Measurements from ENCODE around the gene DVL2. TPM values are rescaled to one million over a fixed set of nuclear protein-coding genes. Genes with fewer than 3 reads are reported as not detected.

Gene DVL2
- total RNA-seq, 3 donors from 2014 or later, result 32.0 to 58.2 (median 47.9) TPM

GRCh38 chr17:7253082-7253481 lies 18.8 kb upstream of the DVL2 start:
- Histone ChIP-seq H3K36me3 (no peaks in the 10 kb centered on the region), H3K4me3 (peak overlapping the region; percentile 84 to 93 (median 87)), H3K27ac (peak overlapping the region; percentile 100), H3K4me1 (peaks cover 3 to 28% of the 10 kb centered on the region in 2 donors), H3K27me3 (no peaks in the 10 kb centered on the region), H3K9me3 (no peaks in the 10 kb centered on the region)
- intact Hi-C loops (cut with DNase I; ENCODE audit: low total_unique reads), result no loop called here
- TF ChIP-seq POLR2AphosphoS5 (IDR thresholded peaks at IDR 0.05) (no peak), CTCF (IDR thresholded peaks at IDR 0.05) (no peak), POLR2A (IDR thresholded peaks at IDR 0.05) (no peak)
- DNase-seq (ENCODE audit: low spot score in 2 of 2), result no peak

GRCh38 chr17:7252176-7253043 lies 18.1 kb upstream of the DVL2 start, which contains the start of gene ELP5:
TSS of gene ELP5 (plus strand) at chr17:7252215. CDS start at chr17:7252551, 336 bp downstream.
- Histone ChIP-seq H3K27me3 (no peaks in the 10 kb centered on the region), H3K27ac (peak within 1 kb of the TSS; percentile 100), H3K36me3 (no peaks in the 10 kb centered on the region), H3K4me3 (peak within 1 kb of the TSS; percentile 84 to 93 (median 87)), H3K9me3 (no peaks in the 10 kb centered on the region), H3K4me1 (peaks cover 3 to 28% of the 10 kb centered on the region in 2 donors)
- peak; percentile 92 to 94 for DNase-seq (ENCODE audit: low spot score in 2 of 2)
- TF ChIP-seq POLR2A (IDR thresholded peaks at IDR 0.05) (peak; percentile 25), POLR2AphosphoS5 (IDR thresholded peaks at IDR 0.05) (peak; percentile 86 to 90 (median 87)), CTCF (IDR thresholded peaks at IDR 0.05) (peak; percentile 7 to 44 (median 34))
- intact Hi-C loops (cut with DNase I; ENCODE audit: low total_unique reads), result no loop called here

- no peak for TF ChIP-seq POLR2A (IDR thresholded peaks at IDR 0.05)
- no peak for TF ChIP-seq CTCF (IDR thresholded peaks at IDR 0.05)
- no peak for TF ChIP-seq POLR2AphosphoS5 (IDR thresholded peaks at IDR 0.05)
- peak within 1 kb of the TSS; percentile 100 for H3K27ac ChIP-seq
- no peaks in the 10 kb centered on the region for H3K9me3 ChIP-seq
- peak; percentile 98 to 99 for DNase-seq (ENCODE audit: low spot score in 2 of 2)
- peaks cover 3 to 28% of the 10 kb centered on the region in 2 donors for H3K4me1 ChIP-seq
- no peaks in the 10 kb centered on the region for H3K36me3 ChIP-seq
- intact Hi-C loops (cut with DNase I; ENCODE audit: low total_unique reads), result no loop called here
- peak within 1 kb of the TSS; percentile 84 to 93 (median 87) for H3K4me3 ChIP-seq
- H3K27me3 ChIP-seq, result no peaks in the 10 kb centered on the region
Observed at GRCh38 chr17:7251661-7252175, 17.4 kb upstream of the DVL2 start, which contains the start of gene CTDNEP1. TSS of gene CTDNEP1 (minus strand) at chr17:7251734. CDS start at chr17:7251296, 438 bp downstream.

GRCh38 chr17:7250695-7251627 lies 16.6 kb upstream of the DVL2 start:
- Histone ChIP-seq H3K27me3 (no peaks in the 10 kb centered on the region), H3K9me3 (no peaks in the 10 kb centered on the region), H3K4me1 (peaks cover 3 to 28% of the 10 kb centered on the region in 2 donors), H3K4me3 (peak overlapping the region; percentile 84 to 93 (median 87)), H3K27ac (peak overlapping the region; percentile 100), H3K36me3 (no peaks in the 10 kb centered on the region)
- no peak for DNase-seq (ENCODE audit: low spot score in 2 of 2)
- intact Hi-C loops (cut with DNase I; ENCODE audit: low total_unique reads), result no loop called here
- TF ChIP-seq CTCF (IDR thresholded peaks at IDR 0.05), result no peak
